HG03439 (cell line): Measurements from ENCODE around the gene KCNJ6.
"Not testable (repeated sequence)": the region's sequence is repeated elsewhere in the genome, so short reads cannot be mapped to it uniquely, and the experiment has no call there.

Experiments used
- ATAC-seq: cut with Tn5 transposase; IDR thresholded peaks from one replicate; pipeline ENCODE4 v1.9.1; 2021; ENCODE audit warnings: mild to moderate bottlenecking, moderate library complexity; ENCODE audit not compliant: unreplicated experiment

Gene KCNJ6

GRCh38 chr21:37579356-37579755 is 336.9 kb downstream of the KCNJ6 start:
- no peak for ATAC-seq

DNA sequence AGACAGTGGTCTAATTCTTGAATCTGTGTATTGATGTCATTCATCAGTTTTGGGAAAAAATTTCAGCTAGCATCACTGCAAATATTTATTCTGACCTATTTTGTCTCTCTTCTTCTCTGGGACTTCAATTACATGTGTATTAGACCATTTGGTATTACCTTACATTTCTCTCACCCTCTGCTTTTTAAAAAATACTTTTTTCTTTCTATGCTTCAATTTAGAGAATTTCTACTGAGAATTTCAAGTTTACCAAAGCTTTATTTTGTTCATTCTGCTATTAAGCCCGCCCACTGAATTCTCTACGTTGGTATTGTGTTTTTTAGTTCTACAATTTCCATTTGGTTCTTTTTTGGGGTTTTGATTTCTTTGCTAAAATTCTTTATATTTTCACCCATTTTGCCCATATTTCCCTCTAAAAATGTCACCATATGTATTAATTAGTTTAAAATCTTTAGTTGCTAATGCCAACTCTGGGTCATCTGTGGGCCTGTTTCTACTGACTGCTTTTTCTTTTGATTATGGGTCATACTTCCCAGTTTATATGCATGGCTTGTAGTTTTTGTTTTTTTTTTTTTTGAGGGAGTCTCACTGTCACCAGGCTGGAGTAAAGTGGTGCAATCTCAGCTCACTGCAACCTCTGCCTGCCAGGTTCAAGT is 337.7 kb downstream of the KCNJ6 start:
- ATAC-seq = no peak

- not testable (repeated sequence) for ATAC-seq
These were observed 339.3 kb downstream of the KCNJ6 start for GRCh38 chr21:37576929-37577328.

- ATAC-seq = no peak
These were observed 340.7 kb downstream of the KCNJ6 start for GRCh38 chr21:37575580-37575979.

DNA sequence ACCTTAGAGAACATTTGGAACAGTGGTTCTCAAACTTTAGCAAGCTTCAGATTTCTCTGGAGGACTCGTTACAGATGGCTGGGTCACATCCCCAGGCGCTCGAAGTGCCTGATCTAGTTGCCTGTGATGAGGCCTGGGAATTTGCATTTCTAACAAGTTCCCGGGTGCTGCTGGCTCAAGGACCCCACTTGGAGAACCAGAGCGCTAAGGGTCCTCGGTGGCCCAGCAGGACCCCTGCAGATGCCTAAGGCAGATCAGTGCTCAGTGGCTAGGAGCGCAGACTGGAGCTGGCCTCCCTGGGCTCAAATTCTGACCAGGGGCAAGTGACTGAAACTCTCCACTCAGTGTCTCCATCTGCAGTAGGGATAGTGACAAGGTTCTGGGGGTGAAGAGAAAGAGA is 341.5 kb downstream of the KCNJ6 start:
- ATAC-seq = no peak

GRCh38 chr21:37574316-37574715 is 341.9 kb downstream of the KCNJ6 start:
- ATAC-seq = no peak

DNA sequence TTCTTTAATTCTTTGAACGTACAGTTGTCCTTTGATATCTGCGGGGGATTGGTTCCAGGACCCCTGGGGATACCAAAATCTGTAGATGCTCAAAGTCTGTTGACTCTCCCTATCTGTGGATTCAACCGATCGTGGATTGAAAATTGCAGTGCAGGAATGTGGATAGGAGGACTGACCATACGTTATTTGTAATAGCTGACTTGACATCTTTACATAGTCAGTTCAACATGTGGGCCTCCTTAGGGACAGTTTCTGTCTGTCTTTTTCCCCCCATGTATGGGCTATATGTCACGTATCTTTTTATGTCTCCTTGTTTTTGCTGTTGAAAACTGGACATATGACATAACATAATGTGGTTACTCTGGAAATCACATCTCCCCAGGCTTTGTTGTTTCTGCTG is 344.8 kb downstream of the KCNJ6 start:
- ATAC-seq = no peak

- ATAC-seq = no peak
These were observed 347.3 kb downstream of the KCNJ6 start for GRCh38 chr21:37568916-37569315.

- ATAC-seq = no peak
These were observed 347.8 kb downstream of the KCNJ6 start for GRCh38 chr21:37568415-37568814.

- no peak for ATAC-seq
These were observed 349.3 kb downstream of the KCNJ6 start for GRCh38 chr21:37566790-37567615.

DNA sequence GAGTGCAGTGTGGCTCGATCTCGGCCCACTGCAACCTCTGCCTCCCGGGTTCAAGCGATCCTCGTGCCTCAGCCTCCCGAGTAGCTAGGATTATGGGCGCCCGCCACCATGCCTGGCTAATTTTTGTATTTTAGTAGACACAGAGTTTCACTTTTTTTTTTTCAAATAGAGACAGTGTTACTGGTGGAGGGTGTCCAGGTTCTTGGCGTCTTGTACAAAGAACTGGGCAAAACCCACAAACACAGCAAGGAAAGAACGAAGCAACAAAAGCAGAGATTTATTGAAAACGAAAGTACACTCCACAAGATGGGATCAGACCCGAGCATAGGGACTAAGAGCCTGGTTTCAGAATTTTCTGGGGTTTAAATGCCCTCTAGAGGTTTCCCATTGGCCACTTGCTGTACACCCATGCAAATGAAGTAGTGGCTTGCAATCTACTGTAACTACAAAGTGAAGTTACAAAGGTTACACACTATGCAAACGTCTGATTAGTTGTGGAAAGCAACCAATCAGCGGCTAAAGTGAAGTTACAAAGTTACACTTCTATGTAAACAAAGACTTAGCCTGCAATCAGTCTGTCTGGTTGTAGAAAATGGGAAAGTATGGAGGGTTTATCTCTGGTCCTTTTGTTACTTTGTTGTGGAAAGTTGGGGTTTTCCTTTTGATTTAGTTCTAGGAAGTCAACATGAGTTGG is 350.6 kb downstream of the KCNJ6 start:
- no peak for ATAC-seq

DNA sequence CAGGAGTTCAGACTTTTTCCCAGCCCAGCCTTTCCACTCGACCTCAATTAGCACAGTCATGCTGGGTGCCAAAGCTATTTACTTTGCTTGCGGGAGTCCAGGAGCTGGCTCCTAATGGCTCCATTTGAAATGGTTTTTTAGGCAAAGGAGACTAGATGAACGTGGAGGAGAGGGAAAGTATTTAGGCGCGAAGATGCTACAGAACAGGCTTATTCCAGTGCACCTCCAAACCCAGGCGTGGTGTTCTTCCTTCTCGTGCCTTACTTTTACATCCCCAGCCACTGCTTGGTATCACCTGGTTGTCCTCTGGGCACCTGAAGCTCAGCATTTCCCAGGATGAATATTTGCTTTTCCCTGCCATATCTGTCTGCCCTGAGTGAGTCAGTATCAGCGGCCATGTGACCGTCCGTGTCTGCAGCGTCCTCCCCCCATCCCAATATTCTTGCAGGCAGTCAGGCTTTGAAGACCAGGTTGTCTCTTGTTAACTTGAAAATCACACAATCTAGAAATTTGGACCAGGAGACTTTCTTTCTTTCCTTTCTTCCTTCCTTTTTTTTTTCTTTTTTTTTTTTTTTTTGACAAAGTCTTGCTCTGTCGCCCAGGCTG is 351.2 kb downstream of the KCNJ6 start:
- ATAC-seq = no peak

DNA sequence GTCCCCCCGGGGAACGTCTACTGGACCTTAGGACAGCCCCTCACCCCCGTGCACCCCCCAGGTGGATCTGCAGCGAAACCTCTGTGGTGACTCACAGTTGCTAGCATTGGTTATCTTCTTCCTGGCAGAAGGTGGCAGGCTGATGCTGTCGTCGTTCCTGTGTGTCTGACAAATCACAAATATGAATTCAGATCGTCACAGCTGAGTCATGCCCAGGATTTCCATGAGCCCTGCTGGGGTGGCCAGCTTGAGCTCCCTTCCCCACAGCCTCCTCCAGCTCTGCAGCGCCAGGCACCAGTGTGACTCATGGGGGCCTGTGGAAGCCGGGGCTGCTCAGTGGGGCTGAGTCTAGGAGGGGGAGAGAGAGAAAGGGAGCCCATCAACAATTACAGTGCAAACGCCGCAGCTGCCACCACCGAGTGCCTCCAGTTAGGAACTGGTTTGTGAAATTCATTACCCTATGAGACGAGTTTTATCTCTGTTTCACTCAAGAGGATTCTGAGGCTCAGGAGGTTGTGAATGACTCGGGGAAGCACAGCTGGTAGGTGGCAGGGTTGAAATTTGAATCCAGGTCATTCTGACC is 351.8 kb downstream of the KCNJ6 start:
- peak; percentile 44 for ATAC-seq

GRCh38 chr21:37563641-37564340 is 352.5 kb downstream of the KCNJ6 start:
- peak; percentile 90 for ATAC-seq

DNA sequence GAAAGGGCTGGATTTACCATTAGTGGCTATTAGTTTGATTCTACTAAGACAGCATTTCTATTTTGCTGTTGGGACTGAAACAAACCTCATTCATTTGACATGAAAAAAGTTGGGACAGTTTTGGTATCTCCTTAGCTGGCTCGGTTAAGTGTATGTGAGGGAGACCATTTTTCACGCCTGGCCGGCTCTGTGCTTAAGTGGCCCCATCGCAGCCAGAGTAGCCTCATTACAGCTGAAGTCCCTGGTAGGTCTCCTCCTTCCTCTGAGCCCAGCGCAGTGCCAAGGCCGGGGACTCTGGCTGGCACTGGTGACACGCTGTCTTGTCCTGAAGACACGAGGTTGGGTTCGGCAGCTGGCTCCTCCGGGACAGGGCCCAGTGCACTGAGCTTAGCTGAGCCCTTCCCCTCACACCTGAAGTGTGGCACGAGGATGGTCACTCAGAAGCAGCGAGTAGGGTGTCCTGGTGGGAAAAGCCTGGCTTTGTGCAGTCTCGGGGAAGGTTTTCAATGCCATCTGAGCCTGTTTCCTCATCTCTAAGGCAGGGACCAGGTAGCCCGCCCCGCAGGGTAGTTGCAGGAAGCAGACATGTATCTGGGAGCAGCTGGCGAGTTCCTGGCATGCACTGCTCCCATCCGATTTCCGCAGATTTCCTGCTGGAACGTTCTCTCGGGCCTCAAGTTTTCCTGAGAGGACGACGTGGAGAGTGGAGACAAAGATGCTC is 353.2 kb downstream of the KCNJ6 start:
- ATAC-seq = peak; percentile 5

GRCh38 chr21:37561941-37562919 is 354.0 kb downstream of the KCNJ6 start:
- no peak for ATAC-seq

GRCh38 chr21:37561506-37561905 is 354.8 kb downstream of the KCNJ6 start:
- no peak for ATAC-seq

- no peak for ATAC-seq
These were observed 355.9 kb downstream of the KCNJ6 start for GRCh38 chr21:37560385-37560784.
